Right lobe of liver (tissue), 6 donors: Measurements from ENCODE around the gene LRP5. TPM values are rescaled to one million over a fixed set of nuclear protein-coding genes. Genes with fewer than 3 reads are reported as not detected.
"Not testable (repeated sequence)": the region's sequence is repeated elsewhere in the genome, so short reads cannot be mapped to it uniquely, and the experiment has no call there.

ENCODE experiments used
- ATAC-seq, 4 donors: fragments of 200-7000 bp; cut with Tn5 transposase; one replicate each; pipeline ENCODE4 v1.9.1; 2020; ENCODE audit warnings: mild to moderate bottlenecking in 4 of 4, moderate library complexity in 4 of 4
- DNase-seq, 3 donors: peaks; one replicate each; pipeline ENCODE4 v3.0.0-alpha.2; 2020
- H3K27ac ChIP-seq, 3 donors: fragments of 200-600 bp; one replicate each; pipeline ENCODE4 v1.8.0; 2022
- H3K27me3 ChIP-seq, 2 donors: fragments of 200-600 bp; one replicate each; pipeline ENCODE4 v1.8.0; 2022
- H3K36me3 ChIP-seq, 4 donors: fragments of 200-600 bp; sonication (generic) in 1 of 4; one replicate each; pipeline versions ENCODE4 v1.5.1 to v1.8.0; 2017 to 2022; ENCODE audit warnings: control low read depth in 1 of 4
- H3K4me1 ChIP-seq, 4 donors: fragments of 200-600 bp; sonication (generic) in 1 of 4; one replicate each; pipeline versions ENCODE4 v1.5.1 to v1.8.0; 2017 to 2022; ENCODE audit warnings: control low read depth in 1 of 4
- H3K4me3 ChIP-seq, 3 donors: fragments of 200-600 bp; one replicate each; pipeline ENCODE4 v1.8.0; 2022
- H3K9me3 ChIP-seq, 4 donors: fragments of 200-600 bp; sonication (generic) in 1 of 4; one replicate each; pipeline versions ENCODE4 v1.5.1 to v1.8.0; 2017 to 2022; ENCODE audit warnings: control low read depth in 1 of 4
- CTCF ChIP-seq, 4 donors: fragments of 200-600 bp in 3 of 4; fragments of 450-650 bp in 1 of 4; IDR thresholded peaks; one replicate each; pipeline versions ENCODE4 v1.5.1 to v1.8.0; 2016 to 2022; ENCODE audit warnings: antibody characterized with exemption in 4 of 4, mild to moderate bottlenecking in 2 of 4
- POLR2A ChIP-seq: fragments of 450-650 bp; IDR thresholded peaks from one replicate; pipeline ENCODE4 v1.6.1; 2017; ENCODE audit warnings: antibody characterized with exemption, mild to moderate bottlenecking
- WGBS: methylation state at CpG from one replicate; pipeline ENCODE4 v1.1.6; 2018; ENCODE audit warnings: low coverage, low lambda C conversion rate; ENCODE audit not compliant: insufficient coverage; ENCODE audit errors: missing lambda C conversion rate; 5-methylcytosine and 5-hydroxymethylcytosine counted together
- intact Hi-C, 2 donors: fragments of 100-400 bp; cut with DNase I; formaldehyde crosslinking; loops; one replicate each; pipeline versions ENCODE4 v1.11.2 to v1.14.1; 2022
- total RNA-seq, 6 experiments: library from RNA; depleted of rRNA in 2 of 6; stranded (reverse); fragments of >200 nt in 2 of 6; fragmentation: NEBNext Ultra II Directional in 3 of 6; extraction: Animal tissue kit (Norgen Biotek cat#: 25700) in 3 of 6; gene quantifications; one replicate each; pipeline versions ENCODE4 v1.1.0 to v1.2.4, GENCODE V29; 2016 to 2023
- donor health status: DM: no; HTN: yes; CAD: no.
- donor health status: DM: no; HTN: no; CAD: no.
- donor health status: DM: no; HTN: no; CAD: no.
- donor health status: DM: no; HTN: yes; CAD: no.
- donor health status: DM: no; HTN: yes; CAD: no.

The LRP5 gene
- total RNA-seq, 6 experiments from 2014 or later, result 74.4 to 120 (median 88.2) TPM

- TF ChIP-seq CTCF (IDR thresholded peaks at IDR 0.05) (no peak), POLR2A (no peak)
- Histone ChIP-seq H3K4me3 (no peak overlapping the region), H3K27me3 (no peaks in the 10 kb centered on the region), H3K36me3 (no peaks in the 10 kb centered on the region), H3K4me1 (peaks cover 0 to 42% (median 21%) of the 10 kb centered on the region in 4 donors), H3K9me3 (no peaks in the 10 kb centered on the region), H3K27ac (no peak overlapping the region)
- WGBS, result 68% methylated on average over 11 of the region's 17 CpGs
- ATAC-seq, result no peak
- no peak for DNase-seq
- intact Hi-C loops, result no loop called here
Measured at GRCh38 chr11:68471360-68472340, 159.3 kb downstream of the LRP5 start.

- Histone ChIP-seq H3K4me3 (no peak overlapping the region), H3K4me1 (peaks cover 0 to 42% (median 20%) of the 10 kb centered on the region in 4 donors), H3K27me3 (no peaks in the 10 kb centered on the region), H3K27ac (no peak overlapping the region), H3K9me3 (no peaks in the 10 kb centered on the region), H3K36me3 (no peaks in the 10 kb centered on the region)
- DNase-seq, result no peak
- ATAC-seq, result no peak
- intact Hi-C loops, result no loop called here
- 87% methylated on average over 2 of the region's 2 CpGs for WGBS
- TF ChIP-seq POLR2A (no peak), CTCF (IDR thresholded peaks at IDR 0.05) (no peak)
Measured at GRCh38 chr11:68472778-68473177, 160.4 kb downstream of the LRP5 start.

GRCh38 chr11:68473693-68474092 lies 161.3 kb downstream of the LRP5 start:
- ATAC-seq, result no peak
- Histone ChIP-seq H3K27me3 (no peaks in the 10 kb centered on the region), H3K27ac (no peak overlapping the region), H3K9me3 (no peaks in the 10 kb centered on the region), H3K4me1 (peaks cover 0 to 33% (median 15%) of the 10 kb centered on the region in 4 donors), H3K36me3 (no peaks in the 10 kb centered on the region), H3K4me3 (no peak overlapping the region)
- WGBS, result 100% methylated on average over 1 of the region's 1 CpG
- intact Hi-C loops, result no loop called here
- no peak for TF ChIP-seq POLR2A
- TF ChIP-seq CTCF (IDR thresholded peaks at IDR 0.05), result no peak
- DNase-seq, result no peak

- H3K4me3 ChIP-seq, H3K27ac ChIP-seq, DNase-seq, ATAC-seq, H3K27me3 ChIP-seq, H3K9me3 ChIP-seq, H3K36me3 ChIP-seq, intact Hi-C loops: not testable (repeated sequence)
- WGBS, result no CpG with 5 or more reads among the region's 34 CpGs
- peaks cover 0 to 24% (median 11%) of the 10 kb centered on the region in 4 donors for H3K4me1 ChIP-seq
Measured at GRCh38 chr11:68475626-68476025, 163.2 kb downstream of the LRP5 start.

GRCh38 chr11:68479390-68479789 lies 167.0 kb downstream of the LRP5 start:
- no peak for DNase-seq
- intact Hi-C loops, result no loop called here
- no peak overlapping the region for H3K27ac ChIP-seq
- H3K27me3 ChIP-seq, result no peaks in the 10 kb centered on the region
- WGBS, result 66% methylated on average over 3 of the region's 3 CpGs
- no peak for ATAC-seq
- H3K9me3 ChIP-seq, result no peaks in the 10 kb centered on the region
- H3K4me3 ChIP-seq, result no peak overlapping the region
- H3K36me3 ChIP-seq, result no peaks in the 10 kb centered on the region
- peaks cover 0 to 30% (median 14%) of the 10 kb centered on the region in 4 donors for H3K4me1 ChIP-seq
- TF ChIP-seq CTCF (IDR thresholded peaks at IDR 0.05) (no peak), POLR2A (no peak)
